Measurements from ENCODE around the gene TNFAIP3. TPM values are rescaled to one million over a fixed set of nuclear protein-coding genes. Genes with fewer than 3 reads are reported as not detected.

Gene TNFAIP3
- total and polyA plus RNA-seq, 7 experiments from 2014 or later = 66.6 to 2,915 (median 140) TPM

GRCh38 chr6:137871831-137872454, 4.9 kb downstream of the TNFAIP3 start:
- Mint-ChIP-seq H3K27me3 (no peaks in the 10 kb centered on the region), H3K4me3 (peak overlapping the region; percentile 88 to 98 (median 94)), H3K9me3 (peaks cover 0 to 15% (median 0%) of the 10 kb centered on the region in 11 donors), H3K27ac (peak overlapping the region; percentile 34 to 99 (median 94)), H3K4me1 (peaks cover 49 to 81% (median 69%) of the 10 kb centered on the region in 7 donors), H3K36me3 (peaks cover 4 to 64% (median 49%) of the 10 kb centered on the region in 5 donors)
- intact Hi-C loops (cut with micrococcal nuclease) = loop anchor here in 1 of 2 donors (10.0 kb wide), 1 partner anchor 637 kb away; no protein-coding TSS in a partner anchor
- peaks cover 24 to 67% (median 48%) of the 10 kb centered on the region in 3 experiments for H3K36me3 ChIP-seq (ENCODE audit: control insufficient read depth in 2 of 3, insufficient read depth in 3 of 3, low read length in 3 of 3)
- CTCF ChIA-PET = interaction anchor here (0.7 to 4.5 kb wide), 11 partner anchors 10 to 397 kb away, joined by 3 to 29 read pairs (median 5); no protein-coding TSS in a partner anchor
- ATAC-seq (no peak), DNase-seq (peak in 3 of 9 donors; percentile 19 to 26 (median 19))
- POLR2A ChIA-PET = interaction anchor here (0.6 to 8.3 kb wide), 5 partner anchors 9 to 174 kb away, joined by 3 to 105 read pairs (median 8); no protein-coding TSS in a partner anchor
- peaks cover 38 to 49% of the 10 kb centered on the region in 2 donors for H3K4me1 ChIP-seq (ENCODE audit: control insufficient read depth in 2 of 2, insufficient read depth in 2 of 2, low read length in 2 of 2)
- no peaks in the 10 kb centered on the region for H3K9me3 ChIP-seq (ENCODE audit: control insufficient read depth in 2 of 3, low read length in 3 of 3)
- H3K27me3 ChIP-seq (ENCODE audit: control insufficient read depth in 2 of 2, insufficient read depth in 2 of 2, low read length in 2 of 2) = no peaks in the 10 kb centered on the region
- peak overlapping the region; percentile 99 for H3K27ac ChIP-seq (ENCODE audit: low read depth, low read length)
- peak overlapping the region; percentile 96 for H3K4me3 ChIP-seq (ENCODE audit: low read length)

- intact Hi-C loops (cut with micrococcal nuclease) = loop anchor here (1.0 to 10.0 kb wide), 5 partner anchors 32 to 638 kb away; no protein-coding TSS in a partner anchor
- H3K36me3 Mint-ChIP-seq = peaks cover 8 to 69% (median 56%) of the 10 kb centered on the region in 5 donors
- peak in 1 of 9 donors; percentile 2 for DNase-seq
- no peaks in the 10 kb centered on the region for H3K27me3 ChIP-seq (ENCODE audit: control insufficient read depth in 2 of 2, insufficient read depth in 2 of 2, low read length in 2 of 2)
- CTCF ChIA-PET = interaction anchor here (0.7 to 4.5 kb wide), 8 partner anchors 11 to 398 kb away, joined by 3 to 29 read pairs (median 6); no protein-coding TSS in a partner anchor
- H3K4me3 Mint-ChIP-seq = peak overlapping the region; percentile 1 to 98 (median 94)
- H3K9me3 ChIP-seq (ENCODE audit: control insufficient read depth in 2 of 3, low read length in 3 of 3) = no peaks in the 10 kb centered on the region
- peaks cover 51 to 88% (median 74%) of the 10 kb centered on the region in 7 donors for H3K4me1 Mint-ChIP-seq
- POLR2A ChIA-PET = interaction anchor here (0.6 to 8.3 kb wide), 4 partner anchors 8 to 74 kb away, joined by 3 to 105 read pairs (median 18); no protein-coding TSS in a partner anchor
- H3K4me1 ChIP-seq (ENCODE audit: control insufficient read depth in 2 of 2, insufficient read depth in 2 of 2, low read length in 2 of 2) = peaks cover 38 to 49% of the 10 kb centered on the region in 2 donors
- no peaks in the 10 kb centered on the region for H3K27me3 Mint-ChIP-seq
- peak overlapping the region; percentile 96 for H3K4me3 ChIP-seq (ENCODE audit: low read length)
- H3K27ac Mint-ChIP-seq = peak overlapping the region; percentile 8 to 99 (median 94)
- H3K9me3 Mint-ChIP-seq = peaks cover 0 to 12% (median 0%) of the 10 kb centered on the region in 11 donors
- H3K27ac ChIP-seq (ENCODE audit: low read depth, low read length) = peak overlapping the region; percentile 99
- peaks cover 31 to 69% (median 55%) of the 10 kb centered on the region in 3 experiments for H3K36me3 ChIP-seq (ENCODE audit: control insufficient read depth in 2 of 3, insufficient read depth in 3 of 3, low read length in 3 of 3)
- no peak for ATAC-seq
Measured at GRCh38 chr6:137872581-137873115, 5.6 kb downstream of the TNFAIP3 start.

GRCh38 chr6:137873273-137873762, 6.3 kb downstream of the TNFAIP3 start:
- CTCF ChIA-PET = interaction anchor here (4.5 kb wide), 1 partner anchor 74 kb away, joined by 29 read pairs; no protein-coding TSS in a partner anchor
- peak overlapping the region; percentile 99 for H3K27ac ChIP-seq (ENCODE audit: low read depth, low read length)
- intact Hi-C loops (cut with micrococcal nuclease) = loop anchor here (1.0 to 10.0 kb wide), 5 partner anchors 31 to 639 kb away; no protein-coding TSS in a partner anchor

GRCh38 chr6:137874204-137875057, 7.4 kb downstream of the TNFAIP3 start:
- peaks cover 48 to 84% (median 76%) of the 10 kb centered on the region in 7 donors for H3K4me1 Mint-ChIP-seq
- H3K4me3 Mint-ChIP-seq = peak overlapping the region in 8 of 10 donors; percentile 10 to 94 (median 52)
- H3K4me1 ChIP-seq (ENCODE audit: control insufficient read depth in 2 of 2, insufficient read depth in 2 of 2, low read length in 2 of 2) = peaks cover 36 to 51% of the 10 kb centered on the region in 2 donors
- peaks cover 0 to 23% (median 0%) of the 10 kb centered on the region in 11 donors for H3K9me3 Mint-ChIP-seq
- ATAC-seq = no peak
- no peak overlapping the region for H3K4me3 ChIP-seq (ENCODE audit: low read length)
- H3K27me3 Mint-ChIP-seq = no peaks in the 10 kb centered on the region
- ChIA-PET CTCF (interaction anchor here (0.6 kb wide), 1 partner anchor 75 kb away, joined by 4 read pairs; no protein-coding TSS in a partner anchor), POLR2A (interaction anchor here (0.5 to 8.3 kb wide), 2 partner anchors 6 to 12 kb away, joined by 5 to 105 read pairs; no protein-coding TSS in a partner anchor)
- peaks cover 13 to 74% (median 62%) of the 10 kb centered on the region in 5 donors for H3K36me3 Mint-ChIP-seq
- intact Hi-C loops (cut with micrococcal nuclease) = loop anchor here in 1 of 2 donors (10.0 kb wide), 1 partner anchor 640 kb away; no protein-coding TSS in a partner anchor
- H3K27me3 ChIP-seq (ENCODE audit: control insufficient read depth in 2 of 2, insufficient read depth in 2 of 2, low read length in 2 of 2) = no peaks in the 10 kb centered on the region
- DNase-seq = peak in 4 of 9 donors; percentile 2 to 23 (median 14)
- H3K27ac ChIP-seq (ENCODE audit: low read depth, low read length) = peak overlapping the region; percentile 99
- H3K36me3 ChIP-seq (ENCODE audit: control insufficient read depth in 2 of 3, insufficient read depth in 3 of 3, low read length in 3 of 3) = peaks cover 47 to 79% (median 72%) of the 10 kb centered on the region in 3 experiments
- H3K9me3 ChIP-seq (ENCODE audit: control insufficient read depth in 2 of 3, low read length in 3 of 3) = no peaks in the 10 kb centered on the region
- H3K27ac Mint-ChIP-seq = peak overlapping the region; percentile 44 to 99 (median 81)

More at GRCh38 chr6:137873273-137873762, 6.3 kb downstream of the TNFAIP3 start:
- POLR2A ChIA-PET = interaction anchor here (0.6 to 8.3 kb wide), 3 partner anchors 7 to 74 kb away, joined by 3 to 105 read pairs (median 27); no protein-coding TSS in a partner anchor
- Histone ChIP-seq H3K9me3 (ENCODE audit: control insufficient read depth in 2 of 3, low read length in 3 of 3) (no peaks in the 10 kb centered on the region), H3K4me1 (ENCODE audit: control insufficient read depth in 2 of 2, insufficient read depth in 2 of 2, low read length in 2 of 2) (peaks cover 38 to 49% of the 10 kb centered on the region in 2 donors), H3K36me3 (ENCODE audit: control insufficient read depth in 2 of 3, insufficient read depth in 3 of 3, low read length in 3 of 3) (peaks cover 38 to 69% (median 61%) of the 10 kb centered on the region in 3 experiments), H3K4me3 (ENCODE audit: low read length) (peak overlapping the region; percentile 0), H3K27me3 (ENCODE audit: control insufficient read depth in 2 of 2, insufficient read depth in 2 of 2, low read length in 2 of 2) (no peaks in the 10 kb centered on the region)
- Mint-ChIP-seq H3K4me3 (peak overlapping the region; percentile 60 to 98 (median 94)), H3K36me3 (peaks cover 9 to 71% (median 63%) of the 10 kb centered on the region in 5 donors), H3K9me3 (peaks cover 0 to 16% (median 0%) of the 10 kb centered on the region in 11 donors), H3K27ac (peak overlapping the region; percentile 61 to 99 (median 94)), H3K4me1 (peaks cover 53 to 91% (median 78%) of the 10 kb centered on the region in 7 donors), H3K27me3 (no peaks in the 10 kb centered on the region)
- ATAC-seq = peak; percentile 54
- DNase-seq = peak in 6 of 9 donors; percentile 12 to 81 (median 37)

GRCh38 chr6:137875058-137875520, 8.0 kb downstream of the TNFAIP3 start:
- H3K4me1 Mint-ChIP-seq = peaks cover 42 to 84% (median 76%) of the 10 kb centered on the region in 7 donors
- H3K27ac ChIP-seq (ENCODE audit: low read depth, low read length) = no peak overlapping the region
- no peak overlapping the region for H3K4me3 ChIP-seq (ENCODE audit: low read length)
- H3K27me3 Mint-ChIP-seq = no peaks in the 10 kb centered on the region
- H3K36me3 ChIP-seq (ENCODE audit: control insufficient read depth in 2 of 3, insufficient read depth in 3 of 3, low read length in 3 of 3) = peaks cover 52 to 85% (median 79%) of the 10 kb centered on the region in 3 experiments
- intact Hi-C loops (cut with micrococcal nuclease) = loop anchor here in 1 of 2 donors (10.0 kb wide), 1 partner anchor 640 kb away; no protein-coding TSS in a partner anchor
- H3K4me1 ChIP-seq (ENCODE audit: control insufficient read depth in 2 of 2, insufficient read depth in 2 of 2, low read length in 2 of 2) = peaks cover 31 to 48% of the 10 kb centered on the region in 2 donors
- H3K4me3 Mint-ChIP-seq = peak overlapping the region in 8 of 10 donors; percentile 10 to 94 (median 48)
- no peak for ATAC-seq
- DNase-seq = peak in 4 of 9 donors; percentile 11 to 20 (median 12)
- ChIA-PET CTCF (interaction anchor here (0.6 kb wide), 1 partner anchor 75 kb away, joined by 4 read pairs; no protein-coding TSS in a partner anchor), POLR2A (interaction anchor here (0.5 kb wide), 1 partner anchor 13 kb away, joined by 5 read pairs; no protein-coding TSS in a partner anchor)
- peaks cover 13 to 80% (median 56%) of the 10 kb centered on the region in 5 donors for H3K36me3 Mint-ChIP-seq
- H3K9me3 Mint-ChIP-seq = peaks cover 0 to 25% (median 0%) of the 10 kb centered on the region in 11 donors
- H3K27me3 ChIP-seq (ENCODE audit: control insufficient read depth in 2 of 2, insufficient read depth in 2 of 2, low read length in 2 of 2) = no peaks in the 10 kb centered on the region
- H3K27ac Mint-ChIP-seq = peak overlapping the region in 8 of 9 donors; percentile 45 to 99 (median 78)
- H3K9me3 ChIP-seq (ENCODE audit: control insufficient read depth in 2 of 3, low read length in 3 of 3) = no peaks in the 10 kb centered on the region

All from naive thymus-derived CD4-positive, alpha-beta T cell (primary cell).